Ishikawa (cell line): ENCODE measurements around the gene STRIP1.

ENCODE experiments used
- CEBPB ChIP-seq: IDR thresholded peaks from 2 replicates; pipeline ENCODE4 v1.6.1; 2012
- EGR1 ChIP-seq: IDR thresholded peaks from 2 replicates; pipeline ENCODE4 v1.6.1; 2012
- EP300 ChIP-seq: IDR thresholded peaks from 2 replicates; pipeline ENCODE4 v1.6.1; 2012; ENCODE audit warnings: borderline replicate concordance
- FOXM1 ChIP-seq: IDR thresholded peaks from 2 replicates; pipeline ENCODE4 v1.6.1; 2012; ENCODE audit warnings: low read depth, borderline replicate concordance
- NFIC ChIP-seq: IDR thresholded peaks from 2 replicates; pipeline ENCODE4 v1.6.1; 2012
- RAD21 ChIP-seq: IDR thresholded peaks from 2 replicates; pipeline ENCODE4 v1.6.1; 2012; ENCODE audit warnings: low read depth
- REST ChIP-seq: IDR thresholded peaks from 2 replicates; pipeline ENCODE4 v1.6.1; 2012; ENCODE audit warnings: low read depth, mild to moderate bottlenecking
- TAF1 ChIP-seq: IDR thresholded peaks from 2 replicates; pipeline ENCODE4 v1.6.1; 2012; ENCODE audit warnings: low read depth, mild to moderate bottlenecking
- TCF12 ChIP-seq: IDR thresholded peaks from 2 replicates; pipeline ENCODE4 v1.6.1; 2012; ENCODE audit warnings: low read depth
- TEAD4 ChIP-seq: IDR thresholded peaks from 2 replicates; pipeline ENCODE4 v1.6.1; 2012
- YY1 ChIP-seq: IDR thresholded peaks from 2 replicates; pipeline ENCODE4 v1.6.1; 2012; ENCODE audit warnings: low read depth
- ZBTB7A ChIP-seq: IDR thresholded peaks from 2 replicates; pipeline ENCODE4 v1.6.1; 2012; ENCODE audit warnings: low read depth
- TF ChIP-seq, protein P1 (sequence below): IDR thresholded peaks from 2 replicates; pipeline ENCODE4 v1.6.1; 2012
- TF ChIP-seq, protein P2 (sequence below): IDR thresholded peaks from 2 replicates; pipeline ENCODE4 v1.6.1; 2012

DNA sequence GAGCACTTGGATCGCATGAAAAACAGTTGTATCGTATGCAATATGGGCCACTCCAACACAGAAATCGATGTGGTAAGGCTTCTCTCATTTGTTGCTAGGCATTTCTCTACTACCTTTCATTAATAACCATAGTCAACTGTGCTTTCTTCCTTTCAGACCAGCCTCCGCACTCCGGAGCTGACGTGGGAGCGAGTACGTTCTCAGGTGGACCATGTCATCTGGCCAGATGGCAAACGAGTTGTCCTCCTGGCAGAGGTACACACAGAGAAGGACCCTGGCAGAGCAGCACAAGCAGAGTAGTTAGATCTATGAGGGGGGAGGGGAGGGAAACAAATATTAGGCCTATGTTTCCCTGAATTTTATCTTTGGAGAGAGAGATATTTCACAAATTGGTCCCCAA lies 16.0 kb upstream of the STRIP1 start:
- no peak for TF ChIP-seq TCF12
- no peak for TF ChIP-seq REST
- TF ChIP-seq TAF1: no peak
- TF ChIP-seq, protein P1, sequence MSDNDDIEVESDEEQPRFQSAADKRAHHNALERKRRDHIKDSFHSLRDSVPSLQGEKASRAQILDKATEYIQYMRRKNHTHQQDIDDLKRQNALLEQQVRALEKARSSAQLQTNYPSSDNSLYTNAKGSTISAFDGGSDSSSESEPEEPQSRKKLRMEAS: no peak
- TF ChIP-seq EGR1: no peak
- TF ChIP-seq, protein P2, sequence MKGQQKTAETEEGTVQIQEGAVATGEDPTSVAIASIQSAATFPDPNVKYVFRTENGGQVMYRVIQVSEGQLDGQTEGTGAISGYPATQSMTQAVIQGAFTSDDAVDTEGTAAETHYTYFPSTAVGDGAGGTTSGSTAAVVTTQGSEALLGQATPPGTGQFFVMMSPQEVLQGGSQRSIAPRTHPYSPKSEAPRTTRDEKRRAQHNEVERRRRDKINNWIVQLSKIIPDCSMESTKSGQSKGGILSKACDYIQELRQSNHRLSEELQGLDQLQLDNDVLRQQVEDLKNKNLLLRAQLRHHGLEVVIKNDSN: no peak
- TF ChIP-seq EP300: no peak
- no peak for TF ChIP-seq CEBPB
- TF ChIP-seq RAD21: no peak
- no peak for TF ChIP-seq TEAD4
- TF ChIP-seq FOXM1: no peak
- no peak for TF ChIP-seq YY1
- no peak for TF ChIP-seq NFIC
- no peak for TF ChIP-seq ZBTB7A
